IgD-negative memory B cell (primary cell): Measurements from ENCODE around the gene C2CD2L. TPM values are rescaled to one million over a fixed set of nuclear protein-coding genes. Genes with fewer than 3 reads are reported as not detected.
"Not testable (repeated sequence)": the region's sequence is repeated elsewhere in the genome, so short reads cannot be mapped to it uniquely, and the experiment has no call there.

Experiments used
- H3K27ac Mint-ChIP-seq, 3 donors: one replicate each; pipeline ENCODE4 v1.8.0; 2020 to 2022; ENCODE audit warnings: mild to moderate bottlenecking in 3 of 3, mixed read lengths in 3 of 3, moderate library complexity in 1 of 3
- H3K27me3 Mint-ChIP-seq: one replicate; pipeline ENCODE4 v1.8.0; 2021; ENCODE audit warnings: mixed read lengths
- H3K36me3 Mint-ChIP-seq: one replicate; pipeline ENCODE4 v1.8.0; 2020; ENCODE audit warnings: mild to moderate bottlenecking, mixed read lengths
- H3K4me1 Mint-ChIP-seq, 3 donors: one replicate each; pipeline ENCODE4 v1.8.0; 2020 to 2022; ENCODE audit warnings: mixed read lengths in 3 of 3, mild to moderate bottlenecking in 1 of 3
- H3K4me3 Mint-ChIP-seq, 4 donors: one replicate each; pipeline ENCODE4 v1.8.0; 2020 to 2022; ENCODE audit warnings: mild to moderate bottlenecking in 4 of 4, mixed read lengths in 4 of 4, moderate library complexity in 3 of 4
- H3K9me3 Mint-ChIP-seq, 3 donors: one replicate each; pipeline ENCODE4 v1.8.0; 2020 to 2021; ENCODE audit warnings: mixed read lengths in 3 of 3, mild to moderate bottlenecking in 1 of 3
- polyA plus RNA-seq: library from polyadenylated mRNA; unstranded; fragments of 300-500 nt; fragmentation: Illumina TruSeq; gene quantifications from one replicate; pipeline ENCODE4 v1.2.3, GENCODE V29; 2021

The C2CD2L gene
- polyA plus RNA-seq, 1 donor from 2014 or later = 5.6 TPM

DNA sequence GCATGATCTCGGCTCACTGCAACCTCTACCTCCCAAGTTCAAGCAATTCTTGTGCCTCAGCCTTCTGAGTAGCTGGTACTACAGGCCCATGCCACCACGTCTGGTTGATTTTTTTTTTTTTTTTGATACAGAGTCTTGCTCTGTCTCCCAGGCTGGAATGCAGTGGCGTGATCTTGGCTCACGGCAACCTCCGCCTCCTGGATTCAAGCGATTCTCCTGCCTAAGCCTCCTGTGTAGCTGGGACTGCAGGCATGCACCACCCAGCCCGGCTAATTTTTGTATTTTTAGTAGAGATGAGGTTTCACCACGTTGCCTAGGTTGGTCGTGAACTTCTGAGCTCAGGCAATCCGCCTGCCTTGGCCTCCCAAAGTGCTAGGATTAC lies 59.9 kb downstream of the C2CD2L start:
- H3K27ac Mint-ChIP-seq = peak overlapping the region in 1 of 3 donors; percentile 5
- not testable (repeated sequence) for H3K9me3 Mint-ChIP-seq, H3K4me3 Mint-ChIP-seq, H3K4me1 Mint-ChIP-seq, H3K36me3 Mint-ChIP-seq, H3K27me3 Mint-ChIP-seq

DNA sequence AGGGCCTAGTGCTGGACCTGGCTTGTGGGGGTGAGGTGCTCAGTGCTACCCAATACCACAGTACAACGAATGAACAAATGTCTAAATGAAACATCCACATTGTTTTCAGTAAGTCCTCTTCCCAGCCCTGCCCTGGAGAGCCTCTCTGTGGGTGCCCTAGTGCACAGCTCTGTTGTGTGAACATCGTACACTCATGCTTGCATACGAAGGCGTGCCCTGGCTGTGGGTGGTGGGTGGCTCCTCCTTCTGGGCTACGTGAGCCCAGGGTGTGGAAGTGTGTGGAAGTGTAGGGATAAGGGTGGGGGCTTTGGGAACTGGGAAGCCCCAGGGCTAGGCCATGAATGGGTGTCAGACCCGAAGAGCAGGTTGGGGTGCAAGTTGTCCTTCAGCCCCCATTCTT lies 60.8 kb downstream of the C2CD2L start:
- Mint-ChIP-seq H3K36me3 (peaks cover 2% of the 10 kb centered on the region), H3K4me1 (peaks cover 0 to 2% (median 0%) of the 10 kb centered on the region in 3 donors), H3K4me3 (peak overlapping the region; percentile 56 to 90 (median 86)), H3K27ac (no peak overlapping the region), H3K27me3 (no peaks in the 10 kb centered on the region), H3K9me3 (no peaks in the 10 kb centered on the region)

Other genes with a start within 250 kb of the C2CD2L start
- 93.4 TPM for gene CXCR5, start 223.5 kb upstream of the C2CD2L start, polyA plus RNA-seq
- gene BCL9L, start 181.4 kb upstream of the C2CD2L start, polyA plus RNA-seq = 2.8 TPM
- gene UPK2, start 151.0 kb upstream of the C2CD2L start, polyA plus RNA-seq = not detected
- gene FOXR1, start 135.6 kb upstream of the C2CD2L start, polyA plus RNA-seq = not detected
- 11.2 TPM for gene CENATAC, start 109.2 kb upstream of the C2CD2L start, polyA plus RNA-seq
- 4,856 TPM for gene RPS25, start 89.0 kb upstream of the C2CD2L start, polyA plus RNA-seq
- gene TRAPPC4, start 88.6 kb upstream of the C2CD2L start, polyA plus RNA-seq = 81.5 TPM
- gene SLC37A4, start 76.5 kb upstream of the C2CD2L start, polyA plus RNA-seq = 10.9 TPM
- gene HYOU1, start 50.1 kb upstream of the C2CD2L start, polyA plus RNA-seq = 16.4 TPM
- 52.6 TPM for gene VPS11, start 39.5 kb upstream of the C2CD2L start, polyA plus RNA-seq
- gene HMBS, start 22.5 kb upstream of the C2CD2L start, polyA plus RNA-seq = 24.8 TPM
- gene DPAGT1, start 5.5 kb upstream of the C2CD2L start, polyA plus RNA-seq = 34.7 TPM
- 12.9 TPM for gene HINFP, start 14.2 kb downstream of the C2CD2L start, polyA plus RNA-seq
- not detected for gene ABCG4, start 41.7 kb downstream of the C2CD2L start, polyA plus RNA-seq
- 5.6 TPM for gene NLRX1, start 61.4 kb downstream of the C2CD2L start, polyA plus RNA-seq
- gene NHERF4, start 78.1 kb downstream of the C2CD2L start, polyA plus RNA-seq = not detected
- gene CBL, start 99.0 kb downstream of the C2CD2L start, polyA plus RNA-seq = 10.0 TPM
- gene MCAM, start 209.8 kb downstream of the C2CD2L start, polyA plus RNA-seq = 1.3 TPM
- 41.1 TPM for gene RNF26, start 227.2 kb downstream of the C2CD2L start, polyA plus RNA-seq
- not detected for gene C1QTNF5, start 233.5 kb downstream of the C2CD2L start, polyA plus RNA-seq
- gene MFRP, start 239.4 kb downstream of the C2CD2L start, polyA plus RNA-seq = not detected